WI38 (cell line): ENCODE results near the gene LTA.

Source experiments
- H3K4me3 ChIP-seq: 2 replicates; pipeline ENCODE4 v1.5.1; 2011; ENCODE audit warnings: low read depth, mild to moderate bottlenecking, control low read depth, low read length
- CTCF ChIP-seq: IDR thresholded peaks from 2 replicates; pipeline ENCODE4 v1.5.1; 2012; ENCODE audit warnings: low read depth, mild to moderate bottlenecking, control low read depth, low read length

LTA gene

GRCh38 chr6:31617010-31617409, 44.9 kb downstream of the LTA start:
- TF ChIP-seq CTCF, result no peak
- H3K4me3 ChIP-seq, result no peak overlapping the region

- TF ChIP-seq CTCF, result no peak
- H3K4me3 ChIP-seq, result peak overlapping the region; percentile 96
Observed at GRCh38 chr6:31619805-31620585, 47.9 kb downstream of the LTA start.

GRCh38 chr6:31620586-31621319, 48.7 kb downstream of the LTA start, which contains the start of gene PRRC2A:
Gene PRRC2A (plus strand): TSS chr6:31620715. CDS start chr6:31622790, 2,075 bp downstream.
- peak within 1 kb of the TSS; percentile 96 for H3K4me3 ChIP-seq
- TF ChIP-seq CTCF, result no peak

- TF ChIP-seq CTCF, result no peak
Observed at GRCh38 chr6:31621320-31621939, 49.3 kb downstream of the LTA start.

GRCh38 chr6:31621991-31622390, 49.9 kb downstream of the LTA start:
- TF ChIP-seq CTCF, result no peak
- H3K4me3 ChIP-seq, result peak overlapping the region; percentile 96

More at GRCh38 chr6:31621320-31621939, 49.3 kb downstream of the LTA start:
- peak overlapping the region; percentile 96 for H3K4me3 ChIP-seq

GRCh38 chr6:31622684-31623091, 50.6 kb downstream of the LTA start:
- no peak for TF ChIP-seq CTCF
- peak overlapping the region; percentile 96 for H3K4me3 ChIP-seq
